Gastroesophageal sphincter (tissue), 3 donors: ENCODE results near the gene TNFRSF19.

Source experiments
- CTCF ChIP-seq, 4 experiments: fragments of 200-600 bp in 2 of 4; fragments of 450-650 bp in 2 of 4; sonication (generic) in 1 of 4; IDR thresholded peaks; one replicate each; pipeline ENCODE4 v1.5.1; 2017 to 2019; ENCODE audit warnings: antibody characterized with exemption in 4 of 4, mild to moderate bottlenecking in 2 of 4, moderate library complexity in 2 of 4
- POLR2AphosphoS5 ChIP-seq: sonication (generic); formaldehyde crosslinking; IDR thresholded peaks from one replicate; pipeline ENCODE4 v1.6.1; 2017; ENCODE audit warnings: antibody characterized with exemption

GRCh38 chr13:23579896-23580683 is 9.9 kb downstream of the TNFRSF19 start:
- no peak for TF ChIP-seq CTCF (IDR thresholded peaks at IDR 0.05)
- TF ChIP-seq POLR2AphosphoS5, result no peak
